ENCODE results near the gene LGI4.

LGI4 gene

DNA sequence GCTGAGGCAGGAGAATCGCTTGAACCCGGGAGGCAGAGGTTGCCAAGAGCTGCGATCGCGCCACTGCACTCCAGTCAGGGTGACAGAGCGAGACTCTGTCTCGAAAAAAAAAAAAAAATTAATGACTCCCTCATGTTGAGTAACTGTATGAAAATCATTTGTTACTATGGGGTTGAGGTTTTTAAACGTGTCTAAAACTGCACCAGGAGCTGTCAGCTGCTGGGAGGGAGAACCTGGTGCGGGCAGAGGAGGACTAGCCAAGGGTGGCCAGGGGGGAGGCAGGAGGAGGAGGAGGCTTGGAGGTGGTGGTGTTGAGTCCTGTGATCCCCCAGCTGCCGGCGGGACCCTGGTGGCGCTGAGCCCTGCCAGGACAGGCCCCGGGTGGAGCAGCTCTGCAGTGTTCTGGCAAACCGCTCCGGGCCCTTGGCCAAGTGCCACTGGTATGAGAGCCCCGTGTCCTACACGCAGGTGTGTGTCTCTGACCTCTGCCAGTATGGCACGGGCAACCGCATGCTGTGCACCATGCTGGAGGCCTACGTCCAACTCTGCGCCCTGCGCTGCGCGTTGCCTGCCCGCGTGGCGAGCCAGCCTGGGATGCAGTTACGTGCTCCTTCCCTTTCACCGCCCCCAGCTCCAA lies 36.3 kb downstream of the LGI4 start:
- no peak overlapping the region for H3K4me3 ChIP-seq (ENCODE audit: low read depth, low read length)
- no peak for TF ChIP-seq CTCF (IDR thresholded peaks at IDR 0.05; ENCODE audit: insufficient read depth, low read depth, low read length, missing control alignments)
- DNase-seq (ENCODE audit: low read depth) = no peak

DNA sequence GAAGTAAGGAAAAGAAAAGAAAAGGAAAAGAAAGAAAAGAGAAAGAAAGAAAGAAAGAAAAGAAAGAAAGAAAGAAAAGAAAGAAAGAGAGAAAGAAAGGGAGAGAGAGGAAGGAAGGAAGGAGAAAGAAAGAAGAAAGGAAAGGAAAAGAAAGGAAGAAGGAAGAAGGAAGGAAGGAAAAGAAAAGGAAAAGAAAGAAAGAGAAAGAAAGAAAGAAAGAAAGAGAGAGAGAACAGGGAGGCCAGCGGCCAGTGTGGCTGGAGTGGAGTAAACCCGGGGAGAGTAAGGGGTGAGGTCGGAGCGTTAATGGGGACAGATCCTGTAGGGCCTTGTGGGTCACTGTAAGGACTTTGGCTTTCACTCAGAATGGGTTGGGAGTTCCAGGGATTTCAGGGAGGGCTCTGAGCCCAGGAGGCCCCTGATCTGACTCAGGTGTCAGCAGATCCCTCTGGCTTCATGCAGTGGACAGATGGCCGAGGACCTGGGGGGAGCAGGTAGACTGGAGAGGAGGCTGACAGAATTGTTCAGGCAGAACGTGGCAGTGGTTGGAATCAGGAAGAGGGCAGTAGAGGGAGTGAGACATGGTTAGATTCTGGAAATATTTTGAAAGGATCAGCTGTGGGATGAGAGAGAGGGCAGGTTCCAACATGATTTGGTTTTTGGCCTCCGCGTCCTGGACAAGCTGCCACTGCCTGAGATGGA lies 39.0 kb downstream of the LGI4 start:
- DNase-seq (ENCODE audit: low read depth) = no peak
- TF ChIP-seq CTCF (IDR thresholded peaks at IDR 0.05; ENCODE audit: insufficient read depth, low read depth, low read length, missing control alignments) = no peak
- no peak overlapping the region for H3K4me3 ChIP-seq (ENCODE audit: low read depth, low read length)

- no peak overlapping the region for H3K4me3 ChIP-seq (ENCODE audit: low read depth, low read length)
- no peak for TF ChIP-seq CTCF (IDR thresholded peaks at IDR 0.05; ENCODE audit: insufficient read depth, low read depth, low read length, missing control alignments)
- DNase-seq (ENCODE audit: low read depth) = no peak
These were observed 40.2 kb downstream of the LGI4 start for GRCh38 chr19:35094656-35095055.

GRCh38 chr19:35093941-35094647 lies 40.8 kb downstream of the LGI4 start:
- no peak for DNase-seq (ENCODE audit: low read depth)
- H3K4me3 ChIP-seq (ENCODE audit: low read depth, low read length) = no peak overlapping the region
- TF ChIP-seq CTCF (IDR thresholded peaks at IDR 0.05; ENCODE audit: insufficient read depth, low read depth, low read length, missing control alignments) = no peak

GRCh38 chr19:35093430-35093829 lies 41.4 kb downstream of the LGI4 start:
- no peak overlapping the region for H3K4me3 ChIP-seq (ENCODE audit: low read depth, low read length)
- no peak for DNase-seq (ENCODE audit: low read depth)
- no peak for TF ChIP-seq CTCF (IDR thresholded peaks at IDR 0.05; ENCODE audit: insufficient read depth, low read depth, low read length, missing control alignments)

DNA sequence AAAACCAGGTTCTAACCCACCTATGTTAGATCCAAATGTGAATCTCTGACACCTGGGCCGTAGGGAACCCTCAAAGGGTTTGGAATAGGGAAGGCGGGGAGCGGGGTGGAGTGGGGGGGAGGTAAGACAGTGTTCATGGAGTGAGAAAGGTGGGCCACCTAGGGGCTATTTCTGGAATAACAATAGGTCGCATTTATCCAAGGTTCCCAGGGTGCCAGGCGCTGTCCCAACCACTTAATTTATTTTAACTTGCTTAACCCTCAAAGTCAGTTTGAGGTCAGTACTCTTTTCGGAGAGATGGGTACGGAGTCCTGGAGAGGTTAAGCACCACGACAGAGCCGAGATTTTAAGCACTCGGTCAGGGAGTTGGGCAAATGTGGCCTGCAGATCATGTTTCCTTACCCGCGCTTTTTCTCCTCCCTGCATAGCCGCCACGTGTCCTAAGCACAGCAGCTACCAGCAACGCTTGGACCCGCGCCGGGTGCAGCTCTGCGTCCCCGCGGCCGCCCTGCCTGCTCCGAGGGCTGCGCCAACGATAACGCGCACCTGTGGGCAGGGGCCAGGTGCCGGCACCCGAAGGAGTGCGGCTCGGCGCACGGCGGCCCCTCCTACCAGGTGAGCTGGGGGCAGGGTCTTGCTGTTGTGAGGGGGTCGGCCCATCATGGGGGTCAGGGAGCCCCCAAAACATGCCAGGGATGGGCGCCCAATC lies 44.2 kb downstream of the LGI4 start:
- no peak overlapping the region for H3K4me3 ChIP-seq (ENCODE audit: low read depth, low read length)
- peak; percentile 57 for TF ChIP-seq CTCF (IDR thresholded peaks at IDR 0.05; ENCODE audit: insufficient read depth, low read depth, low read length, missing control alignments)
- DNase-seq (ENCODE audit: low read depth) = peak; percentile 58
